HG03575 (cell line): ENCODE data around the gene BST2.

Source experiments
- ATAC-seq: cut with Tn5 transposase; IDR thresholded peaks from one replicate; pipeline ENCODE4 v1.9.1; 2021; ENCODE audit not compliant: unreplicated experiment, insufficient number of reproducible peaks, low FRiP score; ENCODE audit errors: extremely low read depth

BST2 gene

GRCh38 chr19:17405250-17406045 is at the start of gene BST2:
BST2 (minus strand) TSS chr19:17405630; CDS start chr19:17405575, 55 bp downstream.
- ATAC-seq = no peak

- no peak for ATAC-seq
Observed at GRCh38 chr19:17454576-17455071, 49.2 kb upstream of the BST2 start.

- ATAC-seq = no peak
Observed at GRCh38 chr19:17451820-17452219, 46.4 kb upstream of the BST2 start.

GRCh38 chr19:17450264-17451075 is 45.0 kb upstream of the BST2 start:
- ATAC-seq = no peak

- ATAC-seq = no peak
Observed at GRCh38 chr19:17448131-17448967, 42.9 kb upstream of the BST2 start, which contains the start of gene TMEM221. TMEM221 (minus strand) TSS chr19:17448668; CDS start chr19:17448462, 206 bp downstream.

- ATAC-seq = no peak
Observed at GRCh38 chr19:17447704-17448130, 42.3 kb upstream of the BST2 start.

GRCh38 chr19:17445526-17446165 is 40.2 kb upstream of the BST2 start:
- no peak for ATAC-seq

GRCh38 chr19:17441241-17442021 is 36.0 kb upstream of the BST2 start:
- no peak for ATAC-seq

GRCh38 chr19:17436874-17437267 is 31.4 kb upstream of the BST2 start:
- no peak for ATAC-seq

- no peak for ATAC-seq
Observed at GRCh38 chr19:17436094-17436873, 30.9 kb upstream of the BST2 start.

GRCh38 chr19:17435218-17435617 is 29.8 kb upstream of the BST2 start:
- no peak for ATAC-seq

- ATAC-seq = no peak
Observed at GRCh38 chr19:17431417-17431816, 26.0 kb upstream of the BST2 start.

GRCh38 chr19:17429641-17430113 is 24.2 kb upstream of the BST2 start:
- no peak for ATAC-seq

GRCh38 chr19:17424743-17425365 is 19.4 kb upstream of the BST2 start:
- no peak for ATAC-seq

- no peak for ATAC-seq
Observed at GRCh38 chr19:17423429-17424208, 18.2 kb upstream of the BST2 start.

GRCh38 chr19:17421942-17422341 is 16.5 kb upstream of the BST2 start:
- no peak for ATAC-seq
